ENCODE measurements around the gene AQP9. TPM values are rescaled to one million over a fixed set of nuclear protein-coding genes. Genes with fewer than 3 reads are reported as not detected.

AQP9 gene
- total RNA-seq, 1 donor from 2014 or later: not detected

DNA sequence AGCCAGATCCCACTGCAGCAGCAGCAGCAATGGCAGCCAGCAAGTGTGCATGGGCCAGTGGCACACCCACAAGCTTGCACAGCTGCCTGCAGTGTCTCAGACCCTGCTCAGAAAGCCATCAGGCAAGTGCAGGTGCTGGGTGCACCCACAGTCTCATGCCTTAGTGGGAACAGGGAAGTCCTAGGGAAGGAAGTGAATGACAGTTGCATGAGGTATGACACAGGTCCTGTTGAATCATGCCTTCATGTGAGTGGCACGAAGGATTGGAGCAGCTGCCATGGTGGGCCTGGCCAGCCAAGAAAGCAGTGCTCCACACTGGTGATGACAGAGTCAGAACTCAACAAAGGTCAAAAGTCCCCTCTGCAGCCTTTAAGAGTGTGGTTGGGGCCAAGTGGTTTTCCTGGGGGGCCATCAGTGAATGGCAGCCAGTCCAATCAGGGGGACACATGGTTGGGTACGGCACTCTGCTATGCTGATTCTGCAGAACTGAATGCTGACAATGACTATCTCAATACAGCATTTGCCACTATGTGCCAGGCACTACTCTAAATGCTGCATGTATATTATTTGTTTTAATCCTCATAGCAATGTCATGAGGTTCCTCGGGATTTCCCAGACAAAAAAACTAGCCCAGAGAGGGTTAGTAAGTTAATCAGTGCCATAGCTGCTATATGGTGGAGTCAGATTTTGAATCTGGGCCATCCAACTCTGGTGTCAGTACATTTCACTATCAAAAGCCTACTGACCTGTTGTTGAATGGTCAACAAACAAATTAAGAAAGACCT, 94.3 kb downstream of the AQP9 start:
- Histone ChIP-seq H3K4me3 (ENCODE audit: low read depth, low read length) (no peak overlapping the region), H3K27me3 (ENCODE audit: control insufficient read depth, insufficient read depth, low read length) (no peaks in the 10 kb centered on the region), H3K36me3 (ENCODE audit: control insufficient read depth, insufficient read depth, low read length) (no peaks in the 10 kb centered on the region)
- no peak for DNase-seq (ENCODE audit: low read depth)
- TF ChIP-seq CTCF (IDR thresholded peaks at IDR 0.05; ENCODE audit: insufficient read depth, low read length, poor library complexity, severe bottlenecking): no peak

DNA sequence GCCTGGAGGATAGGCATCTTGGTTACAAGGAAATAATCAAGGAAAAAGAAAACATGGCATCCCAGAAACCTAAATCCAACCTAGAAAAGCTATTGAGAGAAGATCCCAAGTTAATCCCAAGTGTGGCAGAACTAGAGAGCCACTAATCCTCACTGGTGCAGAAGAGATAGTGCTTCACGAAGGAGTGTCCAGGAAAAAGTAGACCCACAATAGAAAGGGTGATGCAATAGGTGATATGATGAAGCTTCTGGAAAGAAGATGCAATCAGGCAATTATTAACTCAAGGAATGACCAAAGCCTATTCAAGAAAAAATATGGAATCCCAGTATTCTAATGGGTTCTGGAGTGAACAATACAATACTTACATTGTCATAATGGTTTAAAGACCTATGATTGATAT, 95.2 kb downstream of the AQP9 start:
- no peaks in the 10 kb centered on the region for H3K27me3 ChIP-seq (ENCODE audit: control insufficient read depth, insufficient read depth, low read length)
- DNase-seq (ENCODE audit: low read depth): no peak
- H3K4me3 ChIP-seq (ENCODE audit: low read depth, low read length): no peak overlapping the region
- TF ChIP-seq CTCF (IDR thresholded peaks at IDR 0.05; ENCODE audit: insufficient read depth, low read length, poor library complexity, severe bottlenecking): no peak
- H3K36me3 ChIP-seq (ENCODE audit: control insufficient read depth, insufficient read depth, low read length): no peaks in the 10 kb centered on the region

Other genes starting within 250 kb of the AQP9 start
- gene ALDH1A2, start 72.7 kb upstream of the AQP9 start, total RNA-seq: 23.8 and 29.7 TPM in 2 replicates

All from kidney epithelial cell (primary cell).